Measurements from ENCODE around the gene OSMR.

The OSMR gene

GRCh38 chr5:38845526-38846378, at the start of gene OSMR:
TSS of gene OSMR (plus strand) at chr5:38846012. CDS start at chr5:38869045, 23,033 bp downstream.
- DNase-seq (ENCODE audit: low read depth), result peak; percentile 96

GRCh38 chr5:38796742-38797108, 49.1 kb upstream of the OSMR start:
- no peak for DNase-seq (ENCODE audit: low read depth)

- DNase-seq (ENCODE audit: low read depth), result no peak
Measured at GRCh38 chr5:38797838-38798237, 48.0 kb upstream of the OSMR start.

DNA sequence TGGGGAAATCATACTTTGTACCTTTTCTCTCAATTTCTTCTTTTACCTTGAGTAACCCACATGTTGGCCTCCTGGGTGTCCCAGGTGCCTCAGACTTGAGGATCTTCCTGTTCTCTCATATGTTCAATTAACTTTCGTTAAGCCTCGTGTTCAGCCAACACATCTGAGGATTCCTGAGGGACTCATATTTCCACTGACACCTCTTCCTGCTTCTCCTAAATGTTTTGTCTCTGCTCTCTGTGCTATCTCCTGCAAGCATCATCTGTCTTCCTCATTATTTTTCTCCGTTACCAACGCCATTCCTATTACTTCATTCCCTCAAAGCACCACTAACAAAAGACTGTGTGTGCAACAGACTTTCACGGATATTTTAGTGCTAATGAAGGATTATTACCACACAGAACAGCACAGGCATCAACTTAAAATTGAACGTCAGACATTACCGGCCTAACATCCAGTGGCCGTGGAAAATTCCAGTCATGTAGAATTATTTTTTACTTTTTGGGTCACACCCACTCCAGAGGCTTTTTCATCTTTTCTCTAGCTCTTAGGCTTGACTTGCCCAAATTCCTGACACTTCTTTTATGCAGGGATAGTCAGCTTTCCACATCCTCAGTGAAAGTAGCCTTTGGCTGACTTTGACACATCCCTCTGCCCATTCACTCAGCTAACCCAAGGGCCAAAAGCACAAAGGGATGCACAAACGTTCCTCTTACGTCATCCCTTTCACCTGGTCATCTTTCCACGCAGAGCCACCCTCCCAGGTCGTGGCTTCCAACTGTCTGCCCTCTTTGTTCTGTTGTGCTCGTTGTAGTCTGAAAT, 46.0 kb upstream of the OSMR start:
- no peak for DNase-seq (ENCODE audit: low read depth)

GRCh38 chr5:38800515-38800914, 45.3 kb upstream of the OSMR start:
- DNase-seq (ENCODE audit: low read depth), result no peak

GRCh38 chr5:38802125-38802524, 43.7 kb upstream of the OSMR start:
- no peak for DNase-seq (ENCODE audit: low read depth)

DNA sequence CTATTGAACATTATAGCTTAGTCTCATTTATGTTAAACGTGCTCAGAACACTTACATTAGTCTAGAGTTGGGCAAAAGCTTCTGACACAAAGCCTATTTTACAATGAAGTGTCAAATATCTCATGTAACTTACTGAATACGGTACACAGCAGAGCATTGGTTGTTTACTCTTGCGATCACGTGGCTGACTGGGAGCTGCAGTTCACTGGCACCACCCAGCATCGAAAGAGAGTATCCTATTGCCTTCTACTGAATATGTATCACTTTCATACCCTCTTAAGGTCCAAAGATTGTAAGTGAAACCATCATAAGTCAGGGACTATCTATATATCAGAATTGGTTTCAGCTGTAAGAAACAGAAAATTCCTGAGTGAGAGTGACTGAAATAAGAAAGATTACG, 42.6 kb upstream of the OSMR start:
- no peak for DNase-seq (ENCODE audit: low read depth)

DNA sequence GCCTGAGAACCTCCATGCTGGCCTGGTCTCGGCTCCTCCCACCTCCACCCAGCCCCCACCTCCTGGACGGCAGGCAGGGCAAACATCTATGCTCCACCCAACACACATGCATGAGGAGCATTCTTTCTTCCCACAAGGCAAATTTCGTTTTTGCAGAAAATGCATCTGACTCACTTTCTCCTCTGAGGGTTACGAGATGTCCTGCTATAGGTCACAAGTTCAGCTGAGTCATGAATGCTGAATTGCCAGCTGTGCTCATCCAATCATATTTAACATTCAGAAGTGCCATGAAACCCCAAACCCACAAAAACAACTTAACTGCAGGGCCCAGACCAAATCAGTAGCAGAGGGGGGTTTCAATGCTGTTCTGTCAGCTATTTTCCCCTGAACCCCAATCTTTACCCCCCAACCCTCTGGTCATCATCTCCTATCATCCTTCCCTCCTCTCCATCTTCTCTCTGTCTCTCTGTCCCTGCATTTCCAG, 39.0 kb upstream of the OSMR start:
- DNase-seq (ENCODE audit: low read depth), result peak; percentile 98

DNA sequence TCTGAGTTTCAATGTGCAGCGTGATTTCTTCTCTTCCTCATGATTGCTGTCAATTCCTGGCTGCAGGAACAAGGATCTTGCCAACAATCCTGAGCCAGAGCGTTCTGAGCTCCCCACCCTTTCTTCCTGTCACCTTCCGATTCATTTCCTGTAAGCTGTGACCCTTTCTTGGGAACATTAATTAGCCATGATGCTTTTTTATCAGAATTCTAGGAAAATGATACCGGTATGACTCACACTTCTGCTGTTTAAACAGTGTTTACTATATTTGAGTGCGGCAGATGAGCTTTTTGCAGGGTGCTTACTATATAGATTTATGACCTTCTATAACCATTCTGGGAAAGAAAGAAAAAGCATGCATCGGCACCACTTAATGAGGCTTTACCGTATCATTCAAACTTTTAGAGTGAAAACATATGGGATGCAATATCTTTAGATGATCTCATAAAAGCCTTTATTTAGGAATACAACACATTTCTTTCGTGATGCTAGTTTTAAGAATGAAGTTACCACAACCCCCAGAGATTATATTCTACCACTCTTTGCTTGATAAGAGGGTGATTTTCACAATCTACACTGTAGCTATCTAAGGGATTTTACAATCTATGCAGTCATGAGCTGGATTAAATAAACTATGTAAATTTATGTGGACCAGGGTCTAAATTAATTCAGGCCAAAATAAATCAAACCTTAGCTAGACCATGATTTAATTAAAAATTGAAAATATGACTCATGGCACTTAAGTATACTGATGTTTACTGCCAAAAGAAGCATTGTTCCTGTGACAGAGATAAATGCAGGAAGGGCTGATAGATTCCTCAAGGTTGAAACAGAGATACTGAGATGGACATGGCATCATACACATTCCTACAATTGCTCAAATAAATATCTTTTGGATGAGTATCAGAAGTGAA, 38.0 kb upstream of the OSMR start:
- no peak for DNase-seq (ENCODE audit: low read depth)

DNA sequence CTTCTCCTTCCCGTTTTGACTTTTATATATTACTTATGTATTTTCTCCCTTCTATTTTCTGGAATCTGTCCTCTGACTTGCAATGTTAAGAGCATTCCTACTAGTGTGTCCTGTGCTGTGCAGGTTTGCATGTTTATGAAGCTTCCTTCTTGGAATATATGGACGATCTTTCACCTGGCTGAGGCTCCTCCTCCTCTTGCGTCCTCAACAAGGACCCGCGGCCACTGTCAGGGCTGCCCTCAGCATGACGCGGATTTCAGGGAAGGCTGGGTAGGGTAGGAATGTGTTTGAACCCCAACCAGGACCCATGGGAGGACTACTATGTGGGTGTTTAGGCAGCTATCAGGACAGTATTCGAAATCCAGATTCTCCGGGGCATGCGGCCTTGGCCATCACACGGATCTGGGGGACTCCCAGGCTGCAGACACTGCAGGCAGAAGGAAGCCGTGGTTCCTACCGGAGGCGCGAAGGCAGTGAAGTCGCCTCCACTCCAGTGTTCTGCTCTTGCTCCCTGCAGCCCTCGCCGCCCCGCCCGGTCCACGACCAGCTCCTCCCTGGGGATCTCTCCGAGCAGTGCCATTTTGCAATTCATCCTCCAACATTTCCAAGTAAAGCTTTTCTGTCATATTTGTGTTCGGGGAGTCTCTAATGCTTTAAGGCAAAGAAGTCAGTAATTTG, 37.0 kb upstream of the OSMR start:
- no peak for DNase-seq (ENCODE audit: low read depth)

DNA sequence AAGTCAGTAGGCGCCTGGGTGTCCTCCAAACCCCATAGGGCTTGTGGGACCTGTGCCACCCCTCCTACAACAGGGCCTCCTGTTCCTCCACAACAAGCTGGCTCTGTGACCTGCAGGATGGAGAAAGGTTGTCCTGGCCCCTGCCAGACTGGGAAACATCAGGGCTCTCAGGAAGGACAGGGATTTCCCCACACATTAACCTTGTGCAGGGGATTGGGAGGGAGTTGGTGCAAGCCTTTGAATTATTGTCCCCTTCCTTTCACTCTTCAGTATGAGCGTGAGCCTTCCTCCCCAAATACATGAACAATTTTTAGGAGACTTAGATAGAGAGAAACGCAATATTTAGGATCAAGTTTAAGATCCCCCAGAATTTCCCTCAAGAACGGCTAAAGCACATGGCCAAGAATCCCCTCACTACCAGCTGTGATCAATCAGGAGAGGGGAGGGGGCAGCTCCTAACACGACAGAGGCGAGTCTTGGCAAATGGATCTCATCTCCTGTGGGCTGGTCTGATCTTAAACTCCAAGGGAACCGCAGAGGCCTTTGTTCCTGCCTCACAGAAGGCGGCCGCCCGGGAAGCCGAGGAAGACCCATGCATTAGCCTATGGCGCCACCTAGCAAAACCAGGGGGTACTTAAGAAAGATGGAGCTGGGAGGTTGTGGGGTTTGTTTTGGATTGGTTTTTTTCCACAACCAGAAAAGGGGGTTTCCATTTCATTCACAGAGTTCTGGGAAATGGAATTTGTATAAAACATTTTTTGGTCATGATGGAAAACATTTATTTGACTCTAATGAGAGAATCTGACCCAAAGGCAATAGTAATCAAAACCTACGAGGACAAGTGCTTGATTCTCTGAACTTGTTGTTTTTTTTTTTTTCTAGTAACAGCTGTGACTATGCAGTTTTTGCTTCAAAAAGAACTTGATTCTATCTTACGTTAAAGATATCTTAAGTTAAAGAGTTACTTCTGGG, 36.1 kb upstream of the OSMR start:
- peak; percentile 82 for DNase-seq (ENCODE audit: low read depth)

DNA sequence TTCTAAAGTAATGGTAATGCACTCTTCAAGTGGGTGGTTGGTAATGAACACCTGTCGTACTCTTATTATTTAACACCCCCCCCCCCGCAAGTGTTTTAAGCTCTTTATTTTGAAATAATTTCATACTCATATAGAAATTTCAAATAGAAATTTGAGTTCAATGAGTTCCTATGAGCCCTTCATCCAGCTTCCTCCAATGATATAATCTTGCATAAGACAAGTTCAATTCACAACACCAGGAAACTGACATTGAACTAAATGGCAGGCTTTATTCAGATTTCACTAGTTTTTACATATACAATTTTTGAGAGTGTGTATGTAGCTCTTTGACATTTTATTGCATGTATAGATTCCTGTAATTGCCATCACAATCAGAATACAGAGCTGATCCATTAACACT, 30.9 kb upstream of the OSMR start:
- DNase-seq (ENCODE audit: low read depth), result no peak

- no peak for DNase-seq (ENCODE audit: low read depth)
Measured at GRCh38 chr5:38816083-38817030, 29.5 kb upstream of the OSMR start.

- DNase-seq (ENCODE audit: low read depth), result no peak
Measured at GRCh38 chr5:38821679-38822078, 24.1 kb upstream of the OSMR start.

DNA sequence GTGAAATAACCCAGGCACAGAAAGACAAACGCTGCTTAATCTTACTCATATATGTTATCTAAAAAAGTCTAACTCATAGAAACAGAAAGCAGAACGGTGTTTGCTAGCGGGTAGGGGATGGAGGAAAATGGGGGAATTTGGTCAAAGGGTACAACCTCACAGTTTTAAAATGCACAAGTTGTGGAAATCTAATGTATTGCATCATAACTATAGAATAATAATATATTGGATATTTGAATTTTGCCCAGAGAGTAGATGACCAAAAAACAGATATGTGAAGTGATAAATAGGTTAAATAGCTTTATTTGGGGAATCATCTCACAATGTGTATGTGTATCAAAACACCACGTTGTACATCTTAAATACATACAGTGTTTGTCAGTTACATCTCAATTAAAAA, 22.3 kb upstream of the OSMR start:
- DNase-seq (ENCODE audit: low read depth), result no peak

- no peak for DNase-seq (ENCODE audit: low read depth)
Measured at GRCh38 chr5:38824821-38825220, 21.0 kb upstream of the OSMR start.

- no peak for DNase-seq (ENCODE audit: low read depth)
Measured at GRCh38 chr5:38825494-38825893, 20.3 kb upstream of the OSMR start.

GRCh38 chr5:38827525-38827924, 18.3 kb upstream of the OSMR start:
- no peak for DNase-seq (ENCODE audit: low read depth)

GRCh38 chr5:38830521-38831051, 15.2 kb upstream of the OSMR start:
- DNase-seq (ENCODE audit: low read depth), result no peak
